Measurements from ENCODE around the gene NOP14. TPM values are rescaled to one million over a fixed set of nuclear protein-coding genes. Genes with fewer than 3 reads are reported as not detected.
"Not testable (repeated sequence)": the region's sequence is repeated elsewhere in the genome, so short reads cannot be mapped to it uniquely, and the experiment has no call there.

NOP14 gene
- total RNA-seq, 1 experiment from 2014 or later: 50.1 TPM

- not testable (repeated sequence) for H3T11ph ChIP-seq (ENCODE audit: low read length); H3K27me3 Mint-ChIP-seq (ENCODE audit: low read depth); H3K56ac ChIP-seq (ENCODE audit: insufficient read length, low read depth, low read length); H4K8ac ChIP-seq (replicated peaks; ENCODE audit: insufficient read length, low read depth, low read length); H3K27ac ChIP-seq (ENCODE audit: insufficient read length, low read depth, low read length); H4K5ac ChIP-seq (ENCODE audit: insufficient read length, low read depth, low read length); H3K14ac ChIP-seq (ENCODE audit: insufficient read depth, low read length); H2BK15ac ChIP-seq (ENCODE audit: low read depth, low read length); H3K4ac ChIP-seq (ENCODE audit: low read depth, low read length); H3K4me1 Mint-ChIP-seq; H3K4me3 Mint-ChIP-seq; H4K91ac ChIP-seq (ENCODE audit: insufficient read length, low read depth, low read length); H3K79me2 ChIP-seq (ENCODE audit: insufficient read depth, low read length); DNase-seq; H2BK12ac ChIP-seq (ENCODE audit: insufficient read length, low read depth, low read length); H2AK5ac ChIP-seq (ENCODE audit: insufficient read length, low read length); H3K27me3 ChIP-seq (ENCODE audit: insufficient read depth, low read length); H3K18ac ChIP-seq (ENCODE audit: insufficient read length, low read depth, low read length); H3K23ac ChIP-seq (ENCODE audit: insufficient read length, low read depth, low read length); H3K9ac ChIP-seq (ENCODE audit: extremely low read depth, insufficient read length, low read length); H3K23me2 ChIP-seq (ENCODE audit: insufficient read length, low read depth, low read length, poor library complexity, severe bottlenecking); H3K4me1 ChIP-seq (ENCODE audit: insufficient read depth, low read length); H4K20me1 ChIP-seq (ENCODE audit: control insufficient read depth, insufficient read depth, insufficient read length); H3K4me2 ChIP-seq (ENCODE audit: insufficient read depth, insufficient read length, low read length); H2BK5ac ChIP-seq (ENCODE audit: insufficient read length, low read length); H2BK120ac ChIP-seq (ENCODE audit: low read depth, low read length, poor library complexity, severe bottlenecking); H3K79me1 ChIP-seq (ENCODE audit: insufficient read depth, low read depth, low read length, poor library complexity, severe bottlenecking); H2AFZ ChIP-seq (ENCODE audit: low read length); H3K27ac Mint-ChIP-seq; H2BK20ac ChIP-seq (ENCODE audit: low read depth, low read length, poor library complexity, severe bottlenecking)
- H3K9me3 Mint-ChIP-seq: peaks cover 33 to 35% of the 10 kb centered on the region in 2 experiments
- WGBS (ENCODE audit: extremely low coverage, insufficient read length, low lambda C conversion rate): no CpG with 5 or more reads among the region's 44 CpGs
- peak; percentile 33 for TF ChIP-seq CTCF (conservative IDR thresholded peaks at IDR 0.05)
- H3K36me3 Mint-ChIP-seq (ENCODE audit: insufficient read depth in 1 of 3, low read depth in 3 of 3): peaks cover 89 to 90% (median 90%) of the 10 kb centered on the region in 3 experiments
- peaks cover 14% of the 10 kb centered on the region for H3K9me3 ChIP-seq (ENCODE audit: control insufficient read depth, low read depth, low read length)
Measured at GRCh38 chr4:2955186-2956044, 7.8 kb downstream of the NOP14 start.

All from H9 (cell line).